Stimulated activated CD8-positive, alpha-beta memory T cell treated with anti-CD3 and anti-CD28 coated beads, Interleukin-4, amount 100 ng/mL, for 48 hours (primary cell): Measurements from ENCODE around the gene PRRG4.
A peak's percentile ranks its signal among the peaks of the same experiment; 100 is the strongest.
"Not testable (repeated sequence)": the region's sequence is repeated elsewhere in the genome, so short reads cannot be mapped to it uniquely, and the experiment has no call there.

ENCODE experiments used
- DNase-seq: peaks from one replicate; pipeline ENCODE4 v3.0.0-alpha.2; 2020

Gene PRRG4

GRCh38 chr11:32831221-32831620 lies 1.5 kb downstream of the PRRG4 start:
- no peak for DNase-seq

GRCh38 chr11:32833921-32834320 lies 4.2 kb downstream of the PRRG4 start:
- DNase-seq: no peak

GRCh38 chr11:32836946-32837345 lies 7.2 kb downstream of the PRRG4 start:
- no peak for DNase-seq

- DNase-seq: no peak
These were observed 9.0 kb downstream of the PRRG4 start for GRCh38 chr11:32838505-32839274.

GRCh38 chr11:32839308-32839707 lies 9.6 kb downstream of the PRRG4 start:
- no peak for DNase-seq

GRCh38 chr11:32840587-32840986 lies 10.9 kb downstream of the PRRG4 start:
- no peak for DNase-seq

GRCh38 chr11:32843544-32843943 lies 13.8 kb downstream of the PRRG4 start:
- no peak for DNase-seq

GRCh38 chr11:32847511-32847910 lies 17.8 kb downstream of the PRRG4 start:
- no peak for DNase-seq

GRCh38 chr11:32849761-32850160 lies 20.0 kb downstream of the PRRG4 start:
- DNase-seq: no peak

GRCh38 chr11:32851251-32851650 lies 21.5 kb downstream of the PRRG4 start:
- no peak for DNase-seq

GRCh38 chr11:32852207-32852606 lies 22.5 kb downstream of the PRRG4 start:
- DNase-seq: no peak

- DNase-seq: no peak
These were observed 25.9 kb downstream of the PRRG4 start for GRCh38 chr11:32855601-32856000.

- no peak for DNase-seq
These were observed 29.0 kb downstream of the PRRG4 start for GRCh38 chr11:32858731-32859130.

GRCh38 chr11:32861850-32862577 lies 32.3 kb downstream of the PRRG4 start:
- no peak for DNase-seq

- DNase-seq: no peak
These were observed 34.8 kb downstream of the PRRG4 start for GRCh38 chr11:32864555-32864954.

GRCh38 chr11:32868752-32869151 lies 39.0 kb downstream of the PRRG4 start:
- DNase-seq: not testable (repeated sequence)

- peak; percentile 43 for DNase-seq
These were observed 40.9 kb downstream of the PRRG4 start for GRCh38 chr11:32870676-32871075.

GRCh38 chr11:32874132-32874531 lies 44.4 kb downstream of the PRRG4 start:
- no peak for DNase-seq

- no peak for DNase-seq
These were observed 51.6 kb downstream of the PRRG4 start for GRCh38 chr11:32881286-32881685.

GRCh38 chr11:32883421-32883820 lies 53.7 kb downstream of the PRRG4 start:
- no peak for DNase-seq

- no peak for DNase-seq
These were observed 54.3 kb downstream of the PRRG4 start for GRCh38 chr11:32884023-32884422.

GRCh38 chr11:32884770-32885384 lies 55.1 kb downstream of the PRRG4 start:
- no peak for DNase-seq

GRCh38 chr11:32885556-32885955 lies 55.8 kb downstream of the PRRG4 start:
- no peak for DNase-seq

- DNase-seq: no peak
These were observed 56.5 kb downstream of the PRRG4 start for GRCh38 chr11:32886180-32886579.
